ENCODE results near the gene METTL8. TPM values are rescaled to one million over a fixed set of nuclear protein-coding genes. Genes with fewer than 3 reads are reported as not detected.

The METTL8 gene, protein sequence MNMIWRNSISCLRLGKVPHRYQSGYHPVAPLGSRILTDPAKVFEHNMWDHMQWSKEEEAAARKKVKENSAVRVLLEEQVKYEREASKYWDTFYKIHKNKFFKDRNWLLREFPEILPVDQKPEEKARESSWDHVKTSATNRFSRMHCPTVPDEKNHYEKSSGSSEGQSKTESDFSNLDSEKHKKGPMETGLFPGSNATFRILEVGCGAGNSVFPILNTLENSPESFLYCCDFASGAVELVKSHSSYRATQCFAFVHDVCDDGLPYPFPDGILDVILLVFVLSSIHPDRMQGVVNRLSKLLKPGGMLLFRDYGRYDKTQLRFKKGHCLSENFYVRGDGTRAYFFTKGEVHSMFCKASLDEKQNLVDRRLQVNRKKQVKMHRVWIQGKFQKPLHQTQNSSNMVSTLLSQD
- 31.5 and 34.7 TPM in 2 replicates for total RNA-seq

DNA sequence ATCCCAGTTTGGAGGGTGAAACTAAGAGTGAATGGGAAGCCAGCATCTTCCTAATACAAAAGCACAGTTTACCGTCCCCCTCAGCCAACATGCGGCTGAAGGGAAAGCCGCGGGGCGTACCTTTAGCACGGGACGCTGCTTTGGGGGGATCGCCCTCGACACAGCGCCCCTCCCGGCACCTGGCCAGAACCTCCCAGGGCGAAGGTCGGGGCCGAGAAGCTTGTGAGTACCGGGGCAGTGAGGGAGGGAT, at the start of gene METTL8:
Gene METTL8, minus strand, starts transcription at position 228 of the 250 bp plus-strand sequence. CDS start 41,805 bp downstream, outside the sequence.
- H3K4me3 ChIP-seq (ENCODE audit: low read depth, low read length) = peak within 1 kb of the TSS; percentile 84
- TF ChIP-seq, protein P1, sequence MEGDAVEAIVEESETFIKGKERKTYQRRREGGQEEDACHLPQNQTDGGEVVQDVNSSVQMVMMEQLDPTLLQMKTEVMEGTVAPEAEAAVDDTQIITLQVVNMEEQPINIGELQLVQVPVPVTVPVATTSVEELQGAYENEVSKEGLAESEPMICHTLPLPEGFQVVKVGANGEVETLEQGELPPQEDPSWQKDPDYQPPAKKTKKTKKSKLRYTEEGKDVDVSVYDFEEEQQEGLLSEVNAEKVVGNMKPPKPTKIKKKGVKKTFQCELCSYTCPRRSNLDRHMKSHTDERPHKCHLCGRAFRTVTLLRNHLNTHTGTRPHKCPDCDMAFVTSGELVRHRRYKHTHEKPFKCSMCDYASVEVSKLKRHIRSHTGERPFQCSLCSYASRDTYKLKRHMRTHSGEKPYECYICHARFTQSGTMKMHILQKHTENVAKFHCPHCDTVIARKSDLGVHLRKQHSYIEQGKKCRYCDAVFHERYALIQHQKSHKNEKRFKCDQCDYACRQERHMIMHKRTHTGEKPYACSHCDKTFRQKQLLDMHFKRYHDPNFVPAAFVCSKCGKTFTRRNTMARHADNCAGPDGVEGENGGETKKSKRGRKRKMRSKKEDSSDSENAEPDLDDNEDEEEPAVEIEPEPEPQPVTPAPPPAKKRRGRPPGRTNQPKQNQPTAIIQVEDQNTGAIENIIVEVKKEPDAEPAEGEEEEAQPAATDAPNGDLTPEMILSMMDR (conservative IDR thresholded peaks at IDR 0.05; ENCODE audit: low read depth, low read length) = peak; percentile 30
- no peak for DNase-seq (ENCODE audit: low read depth)

DNA sequence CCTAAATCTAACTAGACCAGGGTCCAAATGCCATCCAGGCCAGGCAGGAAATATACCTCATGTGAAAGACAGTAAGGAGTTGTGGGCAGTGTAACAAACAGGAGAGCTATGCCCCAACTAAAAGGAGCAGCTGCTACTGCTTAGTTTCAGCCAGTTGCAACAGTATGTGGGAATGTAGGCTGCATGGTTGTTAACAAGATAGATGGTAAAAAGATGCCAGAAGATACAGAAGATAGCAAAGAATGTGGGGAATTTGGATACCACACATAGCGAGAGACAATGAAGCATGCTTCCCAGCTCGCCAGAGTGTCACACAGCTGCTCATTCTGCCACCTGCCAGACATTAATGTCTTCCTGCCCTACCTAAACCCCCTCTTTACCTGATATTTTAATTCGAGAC, 49.1 kb upstream of the METTL8 start:
- no peak for DNase-seq (ENCODE audit: low read depth)
- TF ChIP-seq, protein P1 (conservative IDR thresholded peaks at IDR 0.05; ENCODE audit: low read depth, low read length) = no peak
- no peak overlapping the region for H3K4me3 ChIP-seq (ENCODE audit: low read depth, low read length)

DNA sequence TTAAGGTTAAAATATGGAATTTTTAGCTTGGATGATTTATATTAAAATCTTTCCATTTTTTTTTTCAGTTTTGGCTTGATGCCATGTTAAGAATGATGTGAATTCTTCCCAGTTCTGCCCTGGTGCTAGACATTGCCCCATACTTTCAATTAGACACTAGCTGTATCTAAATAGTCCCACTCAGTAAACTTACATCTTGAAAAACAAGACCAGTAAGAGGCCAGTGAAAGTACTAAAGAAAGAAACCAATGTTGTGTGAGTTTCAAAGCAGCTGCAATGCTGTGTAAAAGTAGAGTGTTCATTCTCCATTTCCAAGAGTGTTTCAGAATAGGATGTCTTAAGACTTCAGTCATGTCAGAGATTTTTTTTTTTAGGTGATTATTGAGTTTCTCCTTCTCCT, 48.5 kb upstream of the METTL8 start:
- TF ChIP-seq, protein P1 (conservative IDR thresholded peaks at IDR 0.05; ENCODE audit: low read depth, low read length) = no peak
- no peak for DNase-seq (ENCODE audit: low read depth)
- no peak overlapping the region for H3K4me3 ChIP-seq (ENCODE audit: low read depth, low read length)

DNA sequence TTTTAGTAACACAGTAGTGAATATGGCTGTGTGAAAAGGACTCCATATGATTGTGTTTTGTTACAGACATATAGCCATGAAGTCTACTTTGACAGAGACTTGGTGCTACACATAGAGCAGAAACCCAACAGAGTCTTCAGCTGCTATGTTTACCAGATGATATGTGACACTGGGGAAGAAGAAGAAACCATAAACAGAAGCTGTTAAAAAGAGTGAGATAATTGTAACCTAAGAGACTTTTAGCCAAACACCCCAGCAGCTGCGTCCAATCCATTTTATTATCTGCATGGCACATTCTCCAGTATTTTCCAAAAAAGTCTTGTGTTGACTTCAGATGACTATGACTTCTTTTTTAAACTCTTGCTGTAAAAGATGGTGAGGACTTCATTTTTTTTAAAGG, 47.1 kb upstream of the METTL8 start:
- H3K4me3 ChIP-seq (ENCODE audit: low read depth, low read length) = no peak overlapping the region
- TF ChIP-seq, protein P1 (conservative IDR thresholded peaks at IDR 0.05; ENCODE audit: low read depth, low read length) = no peak
- DNase-seq (ENCODE audit: low read depth) = no peak

DNA sequence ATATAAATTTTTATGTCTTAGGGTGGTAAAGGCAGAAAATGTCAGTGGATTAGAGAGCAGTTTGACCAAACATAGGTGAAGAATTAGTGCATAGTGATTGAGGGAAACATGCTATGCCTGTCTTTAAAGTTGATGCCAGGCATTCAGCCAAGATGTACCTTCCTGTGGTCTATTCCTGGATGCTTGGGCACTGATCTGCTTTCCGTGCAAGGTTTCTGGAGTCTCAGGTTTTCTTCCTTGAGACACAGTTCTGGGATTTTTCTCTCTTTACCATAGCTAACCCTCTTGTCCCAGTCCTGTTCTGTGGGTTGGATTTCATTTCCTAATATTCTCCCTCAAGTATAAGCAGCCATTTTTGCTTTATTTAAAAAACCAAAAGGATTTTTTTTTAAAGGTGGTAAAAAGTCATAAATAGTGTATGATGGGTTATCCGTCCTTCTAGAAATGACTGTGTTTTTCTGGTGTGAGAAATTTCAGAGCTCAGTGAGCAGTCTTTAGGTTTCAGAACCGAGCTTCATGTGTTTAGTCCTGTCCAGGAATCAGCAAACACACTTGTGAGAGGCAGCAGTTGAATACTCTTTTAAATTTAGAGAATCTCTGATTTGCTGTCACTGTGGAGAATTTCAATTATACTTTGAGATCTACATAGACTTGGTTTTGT, 45.5 kb upstream of the METTL8 start:
- H3K4me3 ChIP-seq (ENCODE audit: low read depth, low read length) = no peak overlapping the region
- DNase-seq (ENCODE audit: low read depth) = no peak
- TF ChIP-seq, protein P1 (conservative IDR thresholded peaks at IDR 0.05; ENCODE audit: low read depth, low read length) = no peak

DNA sequence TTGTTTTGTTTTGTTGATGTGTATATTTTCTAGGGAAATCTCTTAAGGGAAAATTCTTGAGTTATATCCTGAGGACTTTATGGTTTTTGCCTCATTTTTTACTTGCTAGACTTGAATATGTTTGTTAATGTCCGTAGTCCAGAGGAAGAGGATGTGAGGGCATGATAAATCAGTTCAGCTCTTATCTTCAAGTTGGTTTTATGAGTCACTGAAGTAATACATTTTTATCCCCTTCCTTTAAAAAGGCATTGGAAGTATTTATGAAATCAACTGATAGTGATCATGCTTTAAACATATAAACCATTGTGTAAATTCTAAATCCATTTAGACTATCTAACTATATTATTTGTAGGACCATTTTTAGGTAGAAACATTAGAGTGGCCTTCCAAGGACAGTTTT, 44.6 kb upstream of the METTL8 start:
- TF ChIP-seq, protein P1 (conservative IDR thresholded peaks at IDR 0.05; ENCODE audit: low read depth, low read length) = no peak
- H3K4me3 ChIP-seq (ENCODE audit: low read depth, low read length) = no peak overlapping the region
- DNase-seq (ENCODE audit: low read depth) = no peak
